Peyer's patch (tissue), 4 donors: ENCODE data around the gene BLNK.

ENCODE experiments used
- CTCF ChIP-seq, 6 experiments: fragments of 450-650 bp in 4 of 6; fragments of 200-600 bp in 2 of 6; sonication (generic) in 1 of 6; IDR thresholded peaks; one replicate each; pipeline ENCODE4 v1.5.1; 2017 to 2019; ENCODE audit warnings: antibody characterized with exemption in 6 of 6, mild to moderate bottlenecking in 3 of 6, moderate library complexity in 1 of 6
- POLR2A ChIP-seq, 2 donors: fragments of 450-650 bp; IDR thresholded peaks; one replicate each; pipeline ENCODE4 v1.5.1; 2017; ENCODE audit warnings: antibody characterized with exemption in 2 of 2, mild to moderate bottlenecking in 2 of 2, moderate library complexity in 2 of 2

DNA sequence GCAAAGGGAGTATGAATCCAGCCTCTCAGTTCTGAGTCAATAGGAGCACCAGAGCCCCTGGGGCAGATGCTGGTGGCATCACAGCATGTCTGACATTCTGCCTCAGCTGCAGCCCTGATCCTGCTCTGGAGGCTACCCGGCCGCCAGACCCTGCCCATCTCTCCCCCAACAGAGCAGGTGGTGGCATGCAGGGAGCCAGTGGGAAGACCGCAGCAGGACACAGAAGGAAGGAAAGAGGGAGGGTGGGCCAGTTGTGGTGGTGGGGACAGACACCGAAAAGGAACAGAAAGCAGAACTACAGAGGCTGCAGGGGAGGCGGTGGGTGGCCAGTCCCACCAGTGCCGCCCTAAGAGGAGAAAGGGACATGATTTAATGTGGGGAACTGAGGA is 35.3 kb downstream of the BLNK start:
- TF ChIP-seq CTCF (IDR thresholded peaks at IDR 0.05) (no peak), POLR2A (IDR thresholded peaks at IDR 0.05) (no peak)
